Measurements from ENCODE around the gene TMEM170B. TPM values are rescaled to one million over a fixed set of nuclear protein-coding genes. Genes with fewer than 3 reads are reported as not detected.

TMEM170B gene
- total RNA-seq, 1 donor from 2014 or later, result 9.2 TPM

GRCh38 chr6:11580686-11581405, 43.3 kb downstream of the TMEM170B start:
- intact Hi-C loops (cut with DNase I), result loop anchor here (10.0 kb wide), 1 partner anchor 1024 kb away; no protein-coding TSS in a partner anchor
- no peak overlapping the region for H3K4me3 ChIP-seq
- no peak overlapping the region for H3K27ac ChIP-seq
- no peaks in the 10 kb centered on the region for H3K27me3 ChIP-seq
- no peak for ATAC-seq
- TF ChIP-seq, protein P1, sequence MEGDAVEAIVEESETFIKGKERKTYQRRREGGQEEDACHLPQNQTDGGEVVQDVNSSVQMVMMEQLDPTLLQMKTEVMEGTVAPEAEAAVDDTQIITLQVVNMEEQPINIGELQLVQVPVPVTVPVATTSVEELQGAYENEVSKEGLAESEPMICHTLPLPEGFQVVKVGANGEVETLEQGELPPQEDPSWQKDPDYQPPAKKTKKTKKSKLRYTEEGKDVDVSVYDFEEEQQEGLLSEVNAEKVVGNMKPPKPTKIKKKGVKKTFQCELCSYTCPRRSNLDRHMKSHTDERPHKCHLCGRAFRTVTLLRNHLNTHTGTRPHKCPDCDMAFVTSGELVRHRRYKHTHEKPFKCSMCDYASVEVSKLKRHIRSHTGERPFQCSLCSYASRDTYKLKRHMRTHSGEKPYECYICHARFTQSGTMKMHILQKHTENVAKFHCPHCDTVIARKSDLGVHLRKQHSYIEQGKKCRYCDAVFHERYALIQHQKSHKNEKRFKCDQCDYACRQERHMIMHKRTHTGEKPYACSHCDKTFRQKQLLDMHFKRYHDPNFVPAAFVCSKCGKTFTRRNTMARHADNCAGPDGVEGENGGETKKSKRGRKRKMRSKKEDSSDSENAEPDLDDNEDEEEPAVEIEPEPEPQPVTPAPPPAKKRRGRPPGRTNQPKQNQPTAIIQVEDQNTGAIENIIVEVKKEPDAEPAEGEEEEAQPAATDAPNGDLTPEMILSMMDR (IDR thresholded peaks at IDR 0.05), result no peak
- no peaks in the 10 kb centered on the region for H3K36me3 ChIP-seq
- H3K4me1 ChIP-seq, result peaks cover under 1% of the 10 kb centered on the region
- no peaks in the 10 kb centered on the region for H3K9me3 ChIP-seq
- no peak for DNase-seq

DNA sequence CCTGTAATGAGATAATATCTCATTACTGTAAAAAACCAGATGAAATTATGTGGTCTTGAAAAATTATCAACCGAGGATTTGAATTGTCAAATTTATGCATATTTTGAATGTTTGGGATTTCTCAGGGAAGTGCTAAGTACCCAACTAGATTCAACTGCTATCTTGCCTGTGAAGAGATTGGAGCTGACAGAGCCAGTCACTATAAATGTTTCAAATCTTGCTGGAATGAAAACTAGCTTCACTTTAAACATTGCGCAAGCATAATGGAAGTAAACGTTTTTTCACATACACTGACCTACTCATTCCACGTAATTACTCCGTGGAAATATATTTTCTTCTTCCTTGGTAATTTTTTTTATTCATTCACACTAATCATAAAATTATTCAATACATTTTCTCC, 46.7 kb downstream of the TMEM170B start:
- Histone ChIP-seq H3K4me3 (no peak overlapping the region), H3K9me3 (no peaks in the 10 kb centered on the region), H3K27ac (no peak overlapping the region), H3K27me3 (no peaks in the 10 kb centered on the region), H3K36me3 (no peaks in the 10 kb centered on the region), H3K4me1 (peaks cover 10% of the 10 kb centered on the region)
- DNase-seq, result no peak
- intact Hi-C loops (cut with DNase I), result loop anchor here (10.0 kb wide), 1 partner anchor 1021 kb away; no protein-coding TSS in a partner anchor
- no peak for ATAC-seq
- TF ChIP-seq, protein P1 (IDR thresholded peaks at IDR 0.05), result no peak

DNA sequence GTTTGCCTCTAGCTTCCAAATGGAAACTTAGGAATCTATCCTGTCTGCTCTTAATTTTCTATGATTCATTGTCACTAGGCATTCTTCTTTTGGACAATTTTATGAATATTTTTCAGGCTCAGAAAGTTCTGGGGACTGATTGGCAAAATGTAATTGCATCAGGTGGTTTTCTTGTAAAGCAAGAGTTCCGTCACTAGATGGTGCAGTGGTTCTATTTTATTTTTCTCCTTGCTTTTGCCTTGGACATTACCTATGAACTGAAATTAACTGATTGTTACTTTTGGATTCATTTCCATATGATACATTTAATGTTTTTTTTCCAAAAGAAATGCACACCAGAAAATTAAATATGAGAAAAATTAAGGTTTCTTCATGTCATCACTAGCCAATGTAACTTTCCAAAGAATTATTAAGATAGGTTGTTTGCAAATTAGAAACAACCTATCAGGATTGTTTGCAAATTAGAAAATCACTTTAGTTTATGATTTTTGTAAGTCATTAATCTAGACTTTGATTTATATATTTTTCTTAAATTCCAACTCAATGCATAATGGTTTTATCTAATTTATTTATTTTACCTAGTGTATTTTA, 48.0 kb downstream of the TMEM170B start:
- no peaks in the 10 kb centered on the region for H3K9me3 ChIP-seq
- H3K27me3 ChIP-seq, result no peaks in the 10 kb centered on the region
- H3K4me3 ChIP-seq, result no peak overlapping the region
- no peak for DNase-seq
- peak; percentile 65 for ATAC-seq
- H3K27ac ChIP-seq, result no peak overlapping the region
- TF ChIP-seq, protein P1 (IDR thresholded peaks at IDR 0.05), result peak; percentile 66
- H3K4me1 ChIP-seq, result peaks cover 10% of the 10 kb centered on the region
- intact Hi-C loops (cut with DNase I), result loop anchor here (10.0 kb wide), 1 partner anchor 1019 kb away; no protein-coding TSS in a partner anchor
- H3K36me3 ChIP-seq, result no peaks in the 10 kb centered on the region

GRCh38 chr6:11586117-11586516, 48.6 kb downstream of the TMEM170B start:
- no peak overlapping the region for H3K4me3 ChIP-seq
- intact Hi-C loops (cut with DNase I), result loop anchor here (10.0 kb wide), 1 partner anchor 1019 kb away; no protein-coding TSS in a partner anchor
- H3K27me3 ChIP-seq, result no peaks in the 10 kb centered on the region
- H3K9me3 ChIP-seq, result no peaks in the 10 kb centered on the region
- ATAC-seq, result peak; percentile 26
- no peak overlapping the region for H3K27ac ChIP-seq
- H3K36me3 ChIP-seq, result no peaks in the 10 kb centered on the region
- H3K4me1 ChIP-seq, result peaks cover 10% of the 10 kb centered on the region
- DNase-seq, result no peak
- TF ChIP-seq, protein P1 (IDR thresholded peaks at IDR 0.05), result no peak

DNA sequence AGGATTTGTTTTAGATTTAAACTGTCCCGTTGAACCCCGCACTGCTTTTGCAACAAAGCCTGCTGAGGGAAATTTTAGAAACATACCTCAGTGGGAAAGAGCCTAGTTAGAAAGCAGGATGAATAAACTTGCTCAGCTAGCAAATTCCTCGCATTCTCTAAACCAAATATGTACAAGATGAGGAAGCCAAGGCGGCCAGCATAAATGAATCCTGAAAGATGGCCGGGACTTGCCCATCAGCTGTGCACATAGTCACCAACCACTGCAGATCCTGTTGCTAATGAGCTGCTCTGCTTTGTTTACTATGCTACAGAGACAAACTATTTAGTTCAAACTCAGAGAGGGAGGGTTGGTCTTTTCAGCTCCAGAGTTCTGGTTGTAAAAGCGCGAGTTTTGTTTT, 49.0 kb downstream of the TMEM170B start:
- H3K9me3 ChIP-seq, result no peaks in the 10 kb centered on the region
- intact Hi-C loops (cut with DNase I), result loop anchor here (10.0 kb wide), 1 partner anchor 1018 kb away; no protein-coding TSS in a partner anchor
- peak; percentile 53 for ATAC-seq
- TF ChIP-seq, protein P1 (IDR thresholded peaks at IDR 0.05), result no peak
- H3K27ac ChIP-seq, result no peak overlapping the region
- no peaks in the 10 kb centered on the region for H3K27me3 ChIP-seq
- DNase-seq, result no peak
- no peak overlapping the region for H3K4me3 ChIP-seq
- no peaks in the 10 kb centered on the region for H3K36me3 ChIP-seq
- peaks cover 10% of the 10 kb centered on the region for H3K4me1 ChIP-seq
